GM21786 (cell line): ENCODE measurements around the gene STAB2.

Experiments
- ATAC-seq: cut with Tn5 transposase; IDR thresholded peaks from one replicate; pipeline ENCODE4 v1.9.1; 2021; ENCODE audit not compliant: unreplicated experiment

The STAB2 gene

DNA sequence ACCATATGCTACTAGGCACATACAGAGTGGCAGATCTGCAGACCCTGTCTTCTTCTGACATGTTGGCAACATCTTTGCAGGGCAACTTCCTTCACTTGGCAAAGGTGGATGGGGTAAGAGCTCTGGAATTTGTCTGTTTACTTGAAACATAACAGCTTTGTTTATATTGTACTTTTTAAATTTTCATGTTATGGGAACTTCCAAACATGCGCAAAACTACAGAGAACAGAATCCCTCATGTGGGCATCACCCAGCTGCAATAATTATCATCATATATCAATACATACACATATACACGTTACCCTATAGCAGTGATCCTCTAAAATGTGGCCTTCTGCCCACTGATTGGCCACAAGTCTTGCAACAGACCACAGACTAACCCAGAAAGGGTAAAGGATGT, 103.4 kb downstream of the STAB2 start:
- no peak for ATAC-seq

GRCh38 chr12:103691063-103691462, 104.0 kb downstream of the STAB2 start:
- no peak for ATAC-seq

DNA sequence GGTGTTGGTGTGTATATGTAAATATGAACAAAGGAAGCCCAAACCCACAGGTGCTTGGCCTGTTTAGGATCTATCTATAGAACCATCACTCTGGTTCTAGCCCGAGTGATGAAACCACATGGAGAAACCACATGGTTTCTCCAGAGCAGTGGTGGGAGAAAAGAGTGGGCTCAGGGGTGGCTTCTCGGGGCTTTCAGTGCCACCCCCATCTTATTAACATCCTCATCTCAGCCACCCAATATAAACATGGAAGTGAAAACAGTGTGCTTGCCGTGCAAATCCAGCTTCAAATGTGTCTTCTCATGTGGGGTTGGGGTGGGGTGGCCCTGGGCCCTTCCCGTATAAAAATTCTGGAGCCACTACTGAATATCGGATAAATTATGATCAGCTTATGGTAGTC, 109.0 kb downstream of the STAB2 start:
- no peak for ATAC-seq

DNA sequence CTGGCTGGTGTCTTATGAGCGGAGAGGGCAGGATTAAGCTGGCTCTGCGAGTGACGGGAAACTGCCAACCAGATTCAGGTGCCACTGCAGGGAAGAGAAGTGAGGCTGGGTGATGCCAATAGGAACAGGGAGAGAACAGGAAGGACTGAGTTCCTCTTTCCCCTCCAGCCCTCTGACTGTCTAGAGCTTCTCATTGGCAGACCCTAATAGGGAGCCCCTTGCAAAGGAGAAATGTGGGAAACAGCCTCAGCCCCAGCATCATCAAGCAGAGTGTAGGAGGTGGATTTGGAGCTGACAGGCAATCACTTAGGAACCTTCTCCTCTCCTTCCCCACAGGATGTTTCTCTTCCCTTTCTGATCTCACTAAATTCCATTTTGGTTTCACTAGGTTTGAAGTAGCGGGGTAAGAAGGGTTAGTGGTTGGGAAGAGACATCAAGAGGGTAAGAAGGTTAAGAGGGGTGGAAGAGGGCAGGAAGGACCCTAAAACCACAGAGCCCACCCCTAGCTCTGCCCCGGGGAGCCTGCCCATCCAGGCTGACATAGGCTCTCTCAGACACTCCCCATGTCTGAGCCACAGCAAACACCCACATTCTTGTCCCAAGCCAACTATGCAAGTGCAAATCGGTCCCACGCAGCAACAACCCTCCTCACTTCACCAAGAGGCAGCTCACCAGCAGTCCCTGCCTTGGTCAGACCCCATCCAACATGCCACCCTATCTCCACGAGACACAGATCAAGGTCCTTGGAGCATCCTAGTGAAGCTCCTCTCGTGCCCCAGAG, 111.1 kb downstream of the STAB2 start:
- ATAC-seq, result no peak

DNA sequence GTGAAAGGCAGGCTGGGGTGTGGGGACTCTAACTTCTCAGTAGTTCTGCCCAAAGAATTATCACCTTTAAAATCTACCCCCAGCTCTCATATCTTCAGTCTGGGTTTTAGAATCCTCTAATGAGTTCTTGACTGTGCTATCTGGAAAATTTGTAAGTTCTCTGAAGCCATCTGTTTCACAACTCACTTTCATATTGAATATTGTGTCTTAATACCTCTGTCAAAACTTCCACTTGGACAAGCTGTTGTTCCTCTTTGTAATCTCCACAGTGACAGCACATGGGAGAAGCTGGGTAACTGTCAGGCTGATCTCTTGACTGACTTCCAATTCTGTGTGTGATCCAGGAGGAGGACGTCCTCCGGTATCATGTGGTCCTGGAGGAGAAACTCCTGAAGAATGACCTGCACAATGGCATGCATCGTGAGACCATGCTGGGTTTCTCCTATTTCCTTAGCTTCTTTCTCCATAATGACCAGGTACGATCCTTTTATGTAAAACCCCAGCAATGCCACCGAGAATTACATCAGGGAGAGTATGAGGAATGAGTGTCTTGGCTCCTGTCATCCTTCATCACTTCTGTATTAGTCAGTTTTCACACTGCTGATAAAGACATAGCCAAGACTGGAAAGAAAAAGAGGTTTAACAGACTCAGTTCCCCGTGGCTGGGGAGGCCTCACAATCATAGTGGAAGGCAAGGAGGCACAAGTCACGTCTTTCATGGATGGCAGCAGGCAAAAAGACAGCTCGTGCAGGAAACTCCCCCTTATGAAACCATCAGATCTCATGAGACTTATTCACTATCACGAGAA, 111.9 kb downstream of the STAB2 start:
- ATAC-seq, result no peak

DNA sequence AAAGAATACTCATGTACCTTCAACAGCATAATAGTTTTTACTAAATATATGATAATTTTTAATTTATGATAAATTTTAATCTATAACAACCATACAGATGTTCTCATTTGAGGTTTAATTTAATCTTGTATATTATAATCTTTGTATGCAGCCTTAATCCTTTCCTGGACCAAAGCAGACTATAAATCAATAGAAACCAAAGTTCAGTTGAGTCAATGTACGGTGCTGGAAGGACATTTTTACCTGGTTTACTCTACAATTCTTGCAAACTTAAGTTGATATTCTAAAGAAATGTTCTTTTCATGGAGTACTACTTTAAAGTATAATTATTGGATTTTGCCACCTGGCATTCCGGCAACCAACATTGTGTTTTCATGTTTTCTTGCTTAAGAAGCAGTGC, 118.0 kb downstream of the STAB2 start:
- no peak for ATAC-seq

- no peak for ATAC-seq
Measured at GRCh38 chr12:103705927-103706326, 118.9 kb downstream of the STAB2 start.

DNA sequence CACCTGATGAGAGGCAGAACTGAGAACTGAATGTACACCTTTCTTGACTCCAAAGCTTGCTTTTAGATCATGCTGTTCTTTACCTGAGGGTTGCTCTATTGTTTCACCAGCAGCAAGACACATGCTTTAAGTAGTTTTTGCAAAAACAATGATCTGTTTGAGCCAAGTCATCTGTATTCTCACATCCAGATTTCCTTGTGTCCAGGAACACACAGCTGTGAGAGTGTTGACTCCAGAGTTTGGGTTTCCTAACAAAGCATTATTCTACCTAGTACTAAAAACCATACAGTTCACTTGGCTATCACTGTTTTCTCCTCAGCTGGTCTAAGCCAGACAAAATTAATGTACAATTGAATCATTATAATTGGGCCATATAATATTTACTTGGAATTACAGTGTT, 120.4 kb downstream of the STAB2 start:
- no peak for ATAC-seq

DNA sequence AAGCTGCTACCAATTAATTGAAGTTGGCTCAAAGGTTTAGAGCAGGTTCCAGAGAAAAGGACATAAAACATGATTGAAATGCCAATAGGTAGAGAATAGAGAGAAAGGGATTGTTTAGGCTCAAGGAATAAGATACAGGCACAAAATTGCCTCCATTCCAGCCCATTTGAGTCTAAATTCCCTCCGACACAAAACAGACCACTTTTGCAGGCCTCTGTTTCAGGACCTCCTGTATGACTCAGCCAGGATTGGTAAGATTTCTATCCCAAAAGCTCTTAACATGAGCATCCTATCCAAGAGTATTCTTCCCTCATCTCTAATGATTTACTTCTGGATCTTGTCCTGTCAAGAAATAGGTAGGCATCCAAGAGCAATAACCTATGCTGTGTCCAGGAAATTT, 123.5 kb downstream of the STAB2 start:
- ATAC-seq, result no peak

GRCh38 chr12:103712216-103712615, 125.1 kb downstream of the STAB2 start:
- ATAC-seq, result no peak

- no peak for ATAC-seq
Measured at GRCh38 chr12:103715494-103715893, 128.4 kb downstream of the STAB2 start.

GRCh38 chr12:103716517-103717196, 129.6 kb downstream of the STAB2 start:
- no peak for ATAC-seq

- ATAC-seq, result no peak
Measured at GRCh38 chr12:103725398-103725797, 138.3 kb downstream of the STAB2 start.

- no peak for ATAC-seq
Measured at GRCh38 chr12:103727638-103728037, 140.6 kb downstream of the STAB2 start.

DNA sequence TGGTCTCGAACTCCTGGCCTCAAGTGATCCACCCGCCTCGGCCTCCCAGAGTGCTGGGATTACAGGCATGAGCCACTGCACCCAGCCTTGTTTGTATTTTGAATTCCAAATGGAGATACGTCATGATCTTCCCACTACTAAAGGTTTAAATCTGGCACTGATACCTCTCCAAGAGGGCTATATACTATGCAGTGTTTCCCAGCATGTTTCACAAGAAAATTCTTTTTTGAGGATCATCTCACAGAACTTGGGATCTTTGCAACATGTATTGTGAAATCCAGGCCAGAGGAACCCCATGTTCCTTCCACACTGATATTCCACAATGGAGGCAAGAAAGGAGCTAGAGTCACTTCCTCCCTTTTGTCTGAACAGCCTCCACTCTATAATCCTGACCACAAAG, 141.2 kb downstream of the STAB2 start:
- no peak for ATAC-seq

- no peak for ATAC-seq
Measured at GRCh38 chr12:103729499-103729898, 142.4 kb downstream of the STAB2 start.

DNA sequence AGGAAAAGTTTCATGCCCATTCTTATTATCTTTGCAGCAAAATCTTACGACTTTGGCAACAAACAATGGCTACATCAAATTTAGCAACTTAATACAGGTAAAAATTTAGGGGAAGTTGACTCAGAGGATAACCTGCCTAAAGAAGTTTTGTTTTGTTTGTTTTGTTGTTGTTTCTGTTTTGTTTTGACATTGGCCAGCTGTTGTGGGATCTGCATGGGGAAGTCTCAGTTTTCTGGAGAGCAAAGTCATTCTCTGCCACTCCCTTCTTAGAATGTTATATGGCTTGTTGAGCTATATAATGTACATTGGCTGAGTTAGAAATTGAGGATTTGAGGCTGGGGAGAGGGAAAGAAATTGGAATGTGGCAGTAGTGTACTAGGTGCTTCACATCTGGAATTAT, 144.5 kb downstream of the STAB2 start:
- no peak for ATAC-seq

DNA sequence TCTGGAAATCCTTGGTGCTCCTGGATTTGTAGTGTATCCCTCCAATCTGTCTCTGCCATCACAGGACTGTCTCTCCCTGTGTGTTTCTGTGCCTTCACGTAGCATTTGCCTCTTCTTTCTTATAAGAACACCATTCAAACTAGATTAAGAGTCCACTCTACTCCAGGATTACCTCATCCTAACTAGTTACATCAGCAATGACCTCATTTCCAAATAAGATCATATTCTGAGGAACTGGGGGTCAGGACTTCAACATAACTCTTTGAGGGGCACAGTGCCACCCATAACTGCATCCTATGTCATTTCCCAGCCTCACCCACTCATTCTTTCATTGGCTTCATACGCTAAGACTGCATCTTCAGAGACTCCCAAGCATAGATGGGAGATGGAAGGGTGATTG, 147.8 kb downstream of the STAB2 start:
- ATAC-seq, result no peak

- ATAC-seq, result no peak
Measured at GRCh38 chr12:103735291-103735690, 148.2 kb downstream of the STAB2 start.

GRCh38 chr12:103736572-103736971, 149.5 kb downstream of the STAB2 start:
- no peak for ATAC-seq

DNA sequence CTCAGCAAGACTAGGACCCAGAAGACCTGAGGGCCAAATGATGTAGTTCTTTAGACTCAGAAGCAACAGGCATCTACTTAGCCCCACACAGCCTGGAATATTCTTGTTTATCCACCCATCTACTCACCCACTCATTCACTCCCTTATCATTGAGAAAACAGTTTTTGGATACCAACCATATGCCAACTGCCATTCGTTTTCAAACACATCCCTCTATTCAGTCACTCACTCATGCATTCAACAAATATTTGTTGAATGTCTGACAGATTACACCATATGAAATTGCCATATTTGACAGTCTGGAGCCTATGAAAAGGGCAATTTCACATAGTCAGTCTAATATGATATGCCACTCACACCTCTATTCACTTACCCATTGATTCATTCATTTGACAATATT, 150.8 kb downstream of the STAB2 start:
- ATAC-seq, result no peak
